ENCODE measurements around the gene RAB5B.
A peak's percentile ranks its signal among the peaks of the same experiment; 100 is the strongest.
"Not testable (repeated sequence)": the region's sequence is repeated elsewhere in the genome, so short reads cannot be mapped to it uniquely, and the experiment has no call there.

The RAB5B gene

GRCh38 chr12:55942055-55942454 is 31.8 kb upstream of the RAB5B start:
- no peak for DNase-seq

DNA sequence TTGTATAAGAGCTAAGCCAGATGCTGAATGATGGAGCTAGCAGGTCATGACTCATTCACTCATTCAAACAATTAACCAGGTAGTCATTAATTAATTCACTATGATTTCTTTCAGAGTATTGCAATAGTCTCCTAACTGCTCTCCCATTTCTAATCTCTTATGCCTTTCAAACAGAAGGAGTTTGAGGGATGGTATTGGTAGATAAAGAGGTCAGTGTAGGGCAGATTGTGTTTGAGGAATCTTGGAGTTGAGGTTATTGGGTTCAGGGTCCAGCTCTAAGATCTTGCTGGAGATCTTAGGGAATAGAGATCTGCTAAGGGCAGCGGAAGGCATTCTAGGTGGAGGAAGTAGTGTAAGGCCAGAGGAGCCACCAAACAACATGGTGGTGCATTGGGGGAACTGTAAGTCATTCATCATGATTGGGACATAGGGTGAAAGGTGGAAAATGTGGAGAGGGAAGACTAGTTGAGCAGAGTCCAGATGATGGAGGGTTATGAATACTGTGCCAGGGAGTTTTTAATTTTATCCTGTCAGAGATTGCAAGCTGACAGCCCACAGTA is 31.2 kb upstream of the RAB5B start:
- no peak for DNase-seq

- no peak for DNase-seq
Measured at GRCh38 chr12:55946553-55946952, 27.3 kb upstream of the RAB5B start.

- no peak for DNase-seq
Measured at GRCh38 chr12:55955344-55955743, 18.5 kb upstream of the RAB5B start.

DNA sequence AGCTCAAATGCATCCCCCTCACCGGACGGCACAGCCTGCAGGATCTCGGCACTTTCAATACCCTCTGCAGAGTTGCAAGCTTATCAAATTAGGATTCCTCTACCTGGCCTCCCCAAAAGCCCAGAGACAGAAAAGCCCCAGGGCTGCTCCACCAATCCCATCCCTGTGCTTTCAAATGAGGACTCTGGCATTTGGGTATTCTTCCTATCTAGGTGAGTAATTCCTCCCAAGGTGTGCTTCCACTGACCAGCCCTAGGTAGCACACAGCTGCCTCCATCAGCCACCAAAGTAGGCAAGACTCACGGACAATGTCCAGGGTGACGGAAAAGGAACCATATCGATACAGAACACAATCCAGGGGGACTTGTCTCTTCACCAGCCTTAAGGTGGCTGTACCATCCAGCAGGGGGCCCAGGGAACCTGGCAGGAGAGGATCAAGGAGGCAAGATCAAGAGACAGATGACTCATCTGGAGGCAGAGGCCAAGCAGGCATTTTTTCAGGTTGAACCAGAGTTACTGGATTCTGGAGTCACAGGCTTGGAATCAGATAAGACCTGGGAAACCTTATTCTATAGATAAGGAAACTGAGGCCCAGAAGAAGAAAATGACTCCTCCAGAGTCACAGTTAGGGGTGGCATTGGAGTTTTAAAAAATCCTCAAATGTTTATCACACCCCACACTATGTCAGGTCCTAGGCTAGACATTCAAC is 17.9 kb upstream of the RAB5B start:
- DNase-seq, result peak; percentile 47

GRCh38 chr12:55957106-55957859 is 16.6 kb upstream of the RAB5B start:
- no peak for DNase-seq

DNA sequence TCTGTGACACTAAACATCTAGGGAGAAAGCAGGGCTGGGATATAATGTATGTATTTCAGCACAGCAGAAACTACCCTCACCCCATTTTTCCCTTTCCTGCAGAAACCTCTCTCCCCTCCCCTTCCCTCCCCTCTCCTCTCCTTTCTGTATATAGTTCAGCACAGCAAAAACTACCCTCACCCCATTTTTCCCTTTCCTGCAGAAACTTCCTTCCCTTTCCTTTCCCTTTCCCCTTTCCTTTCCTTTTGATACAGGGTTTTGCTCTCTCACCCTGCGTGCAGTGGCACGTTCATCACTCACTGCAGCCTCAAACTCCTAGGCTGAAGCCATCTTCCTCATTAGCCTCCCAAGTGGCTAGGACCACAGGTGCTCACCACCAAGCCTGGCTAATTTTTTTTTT is 10.1 kb upstream of the RAB5B start:
- no peak for DNase-seq

DNA sequence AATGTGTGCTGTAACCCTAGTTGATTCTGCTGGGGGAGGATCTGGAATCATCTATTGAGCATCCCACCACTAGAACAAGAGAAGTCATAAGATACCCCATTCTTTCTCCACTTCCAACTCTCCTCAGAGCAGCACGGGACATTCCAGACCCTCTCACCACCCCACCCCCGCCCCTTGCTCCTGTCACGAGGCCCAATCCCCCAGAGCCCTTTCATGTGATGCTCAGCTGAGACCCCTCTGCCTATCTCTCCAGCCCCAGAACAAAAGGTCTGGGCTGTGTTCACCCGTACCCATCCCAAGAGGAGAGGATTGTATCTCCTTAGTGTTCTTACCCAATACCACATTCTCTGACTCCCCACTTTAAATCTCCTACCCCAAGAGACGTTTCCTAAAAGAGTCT is 8.6 kb upstream of the RAB5B start:
- no peak for DNase-seq

- DNase-seq, result no peak
Measured at GRCh38 chr12:55965941-55966407, 7.9 kb upstream of the RAB5B start, which contains the start of gene PMEL. TSS of gene PMEL (minus strand) at chr12:55966042. CDS start at chr12:55966011, 31 bp downstream.

- DNase-seq, result peak; percentile 94
Measured at GRCh38 chr12:55966408-55967281, 7.2 kb upstream of the RAB5B start, which contains the start of gene CDK2. TSS of gene CDK2 (plus strand) at chr12:55966830. CDS start at chr12:55967009, 179 bp downstream.

DNA sequence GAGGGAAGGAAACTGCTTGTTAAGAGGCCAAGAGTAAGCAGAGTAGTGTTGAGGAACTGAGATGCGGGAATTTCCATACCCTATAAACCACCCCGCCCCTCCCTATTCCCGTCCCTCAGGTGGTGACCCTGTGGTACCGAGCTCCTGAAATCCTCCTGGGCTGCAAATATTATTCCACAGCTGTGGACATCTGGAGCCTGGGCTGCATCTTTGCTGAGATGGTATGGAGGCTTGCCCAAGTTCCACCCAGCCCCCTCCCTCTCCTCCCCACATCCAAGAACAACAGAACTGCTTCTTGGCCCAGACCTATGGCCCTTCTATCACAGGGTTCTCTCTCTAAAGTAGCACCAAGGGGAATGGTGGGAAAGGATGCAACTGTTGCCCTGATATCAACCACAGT is 4.5 kb upstream of the RAB5B start:
- no peak for DNase-seq

DNA sequence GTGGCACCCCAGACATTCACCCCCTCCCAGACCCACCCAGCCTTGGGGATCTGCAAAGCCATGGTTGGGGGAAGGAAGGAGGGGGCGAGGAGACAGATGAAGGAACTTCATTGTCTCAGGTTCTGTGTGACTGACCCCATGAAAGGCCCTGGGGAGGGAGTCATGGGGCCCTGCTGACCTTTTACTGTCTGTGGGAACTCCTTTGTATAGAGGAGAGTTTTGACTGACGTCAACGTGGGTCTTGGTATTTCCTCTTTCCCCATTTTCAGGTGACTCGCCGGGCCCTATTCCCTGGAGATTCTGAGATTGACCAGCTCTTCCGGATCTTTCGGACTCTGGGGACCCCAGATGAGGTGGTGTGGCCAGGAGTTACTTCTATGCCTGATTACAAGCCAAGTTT is 3.1 kb upstream of the RAB5B start:
- DNase-seq, result no peak

DNA sequence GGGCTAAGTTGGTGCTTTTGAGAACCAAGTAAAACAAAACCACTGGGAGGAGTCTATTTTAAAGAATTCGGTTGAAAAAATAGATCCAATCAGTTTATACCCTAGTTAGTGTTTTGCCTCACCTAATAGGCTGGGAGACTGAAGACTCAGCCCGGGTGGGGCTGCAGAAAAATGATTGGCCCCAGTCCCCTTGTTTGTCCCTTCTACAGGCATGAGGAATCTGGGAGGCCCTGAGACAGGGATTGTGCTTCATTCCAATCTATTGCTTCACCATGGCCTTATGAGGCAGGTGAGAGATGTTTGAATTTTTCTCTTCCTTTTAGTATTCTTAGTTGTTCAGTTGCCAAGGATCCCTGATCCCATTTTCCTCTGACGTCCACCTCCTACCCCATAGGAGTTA is 1.8 kb upstream of the RAB5B start:
- DNase-seq, result no peak

DNA sequence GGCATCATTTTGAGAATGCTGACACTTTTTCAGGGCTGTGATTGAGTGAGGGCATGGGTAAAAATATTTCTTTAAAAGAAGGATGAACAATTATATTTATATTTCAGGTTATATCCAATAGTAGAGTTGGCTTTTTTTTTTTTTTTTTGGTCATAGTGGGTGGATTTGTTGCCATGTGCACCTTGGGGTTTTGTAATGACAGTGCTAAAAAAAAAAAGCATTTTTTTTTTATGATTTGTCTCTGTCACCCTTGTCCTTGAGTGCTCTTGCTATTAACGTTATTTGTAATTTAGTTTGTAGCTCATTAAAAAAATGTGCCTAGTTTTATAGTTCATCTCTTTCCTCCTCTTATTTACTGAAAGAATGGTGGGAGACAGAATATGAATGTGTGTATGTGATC is 1.4 kb upstream of the RAB5B start:
- DNase-seq, result no peak

- DNase-seq, result peak; percentile 19
Measured at GRCh38 chr12:55972911-55973598, 823 bp upstream of the RAB5B start.

- DNase-seq, result peak; percentile 53
Measured at GRCh38 chr12:55974308-55974730, 441 bp downstream of the RAB5B start.

DNA sequence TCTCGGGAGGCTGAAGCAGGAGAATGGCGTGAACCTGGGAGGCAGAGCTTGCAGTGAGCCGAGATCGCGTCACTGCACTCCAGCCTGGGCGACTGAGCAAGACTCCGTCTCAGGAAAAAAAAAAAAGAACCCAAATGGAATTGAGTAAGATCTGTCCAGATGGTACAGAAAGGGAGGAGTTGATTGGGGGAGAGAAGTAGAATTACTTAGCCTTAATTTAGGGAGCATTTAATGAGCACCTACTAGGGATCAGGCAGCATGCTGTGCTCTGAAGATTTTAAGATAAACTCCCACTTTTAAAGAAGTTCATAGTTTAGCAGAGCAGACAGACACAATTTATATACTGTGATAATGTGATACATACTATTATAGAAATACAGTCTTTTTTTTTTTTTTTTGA is 4.5 kb downstream of the RAB5B start:
- DNase-seq, result no peak

GRCh38 chr12:55979069-55979468 is 5.2 kb downstream of the RAB5B start:
- no peak for DNase-seq

- not testable (repeated sequence) for DNase-seq
Measured at GRCh38 chr12:55981882-55982281, 8.0 kb downstream of the RAB5B start.

- no peak for DNase-seq
Measured at GRCh38 chr12:55982319-55982936, 8.6 kb downstream of the RAB5B start.

DNA sequence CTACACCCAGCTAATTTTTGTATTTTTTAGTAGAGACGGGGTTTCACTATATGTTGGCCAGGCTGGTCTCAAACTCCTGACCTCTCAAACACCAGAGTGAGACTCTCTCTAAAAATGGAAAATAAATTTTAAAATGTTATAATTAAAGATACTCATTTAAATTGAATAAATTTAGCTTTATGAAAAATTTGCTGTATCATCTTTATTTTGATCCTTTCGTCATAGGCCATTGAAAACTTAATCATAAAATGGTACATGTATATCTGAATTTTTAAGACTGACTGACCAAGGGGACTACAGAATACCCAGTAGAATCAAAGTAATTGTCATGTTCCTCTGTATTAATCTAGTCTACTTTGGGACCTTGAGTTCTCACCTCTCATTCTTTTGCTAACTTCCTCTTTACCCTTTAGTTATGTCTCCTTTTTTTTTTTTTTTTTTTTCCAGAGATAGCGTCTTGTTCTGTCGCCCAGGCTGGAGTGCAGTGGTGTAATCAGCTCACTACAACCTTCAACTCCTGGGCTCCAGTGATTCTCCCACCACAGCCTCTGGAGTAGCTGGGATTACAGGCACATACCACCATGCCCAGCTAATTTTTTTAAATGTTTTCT is 9.5 kb downstream of the RAB5B start:
- DNase-seq, result no peak
